Measurements from ENCODE around the gene JAGN1.
"Not testable (repeated sequence)": the region's sequence is repeated elsewhere in the genome, so short reads cannot be mapped to it uniquely, and the experiment has no call there.

DNA sequence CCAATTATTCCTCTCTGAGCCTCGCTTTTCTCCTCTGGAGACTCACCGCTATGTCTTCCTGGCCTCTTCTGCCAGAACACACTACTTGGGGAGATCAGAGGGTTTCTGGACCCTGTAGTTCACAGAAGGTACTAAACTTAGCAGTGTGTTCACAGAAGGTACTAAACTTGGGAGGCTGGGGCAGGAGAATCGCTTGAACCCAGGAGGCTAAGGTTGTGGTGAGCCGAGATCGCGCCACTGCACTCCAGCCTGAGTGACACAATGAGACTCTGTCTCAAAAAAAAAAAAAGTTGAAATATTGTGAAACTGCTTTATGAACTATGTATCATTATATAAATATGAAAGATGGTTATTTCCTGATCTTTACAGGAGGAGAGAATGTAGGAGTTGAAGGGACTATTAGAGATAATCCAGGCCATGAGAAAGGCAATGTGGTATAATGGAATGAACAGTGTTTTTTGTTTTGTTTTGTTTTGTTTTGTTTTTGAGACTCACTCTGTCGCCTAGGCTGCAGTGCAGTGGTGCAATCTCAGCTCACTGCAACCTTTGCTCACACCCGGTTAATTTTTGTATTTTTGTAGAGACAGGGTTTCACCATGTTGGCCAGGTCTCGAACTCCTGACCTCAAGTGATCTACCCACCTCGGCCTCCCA, 6.5 kb downstream of the JAGN1 start:
- TF ChIP-seq, protein P1, sequence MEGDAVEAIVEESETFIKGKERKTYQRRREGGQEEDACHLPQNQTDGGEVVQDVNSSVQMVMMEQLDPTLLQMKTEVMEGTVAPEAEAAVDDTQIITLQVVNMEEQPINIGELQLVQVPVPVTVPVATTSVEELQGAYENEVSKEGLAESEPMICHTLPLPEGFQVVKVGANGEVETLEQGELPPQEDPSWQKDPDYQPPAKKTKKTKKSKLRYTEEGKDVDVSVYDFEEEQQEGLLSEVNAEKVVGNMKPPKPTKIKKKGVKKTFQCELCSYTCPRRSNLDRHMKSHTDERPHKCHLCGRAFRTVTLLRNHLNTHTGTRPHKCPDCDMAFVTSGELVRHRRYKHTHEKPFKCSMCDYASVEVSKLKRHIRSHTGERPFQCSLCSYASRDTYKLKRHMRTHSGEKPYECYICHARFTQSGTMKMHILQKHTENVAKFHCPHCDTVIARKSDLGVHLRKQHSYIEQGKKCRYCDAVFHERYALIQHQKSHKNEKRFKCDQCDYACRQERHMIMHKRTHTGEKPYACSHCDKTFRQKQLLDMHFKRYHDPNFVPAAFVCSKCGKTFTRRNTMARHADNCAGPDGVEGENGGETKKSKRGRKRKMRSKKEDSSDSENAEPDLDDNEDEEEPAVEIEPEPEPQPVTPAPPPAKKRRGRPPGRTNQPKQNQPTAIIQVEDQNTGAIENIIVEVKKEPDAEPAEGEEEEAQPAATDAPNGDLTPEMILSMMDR (conservative IDR thresholded peaks at IDR 0.05; ENCODE audit: low read depth, low read length), result not testable (repeated sequence)
- not testable (repeated sequence) for TF ChIP-seq EZH2 (IDR thresholded peaks at IDR 0.05; ENCODE audit: low read length, unreplicated experiment); EZH2phosphoT487 (IDR thresholded peaks at IDR 0.05; ENCODE audit: borderline replicate concordance, low read length)

Measured in PC-3 (cell line).